ENCODE results near the gene WDFY4.

Gene WDFY4

DNA sequence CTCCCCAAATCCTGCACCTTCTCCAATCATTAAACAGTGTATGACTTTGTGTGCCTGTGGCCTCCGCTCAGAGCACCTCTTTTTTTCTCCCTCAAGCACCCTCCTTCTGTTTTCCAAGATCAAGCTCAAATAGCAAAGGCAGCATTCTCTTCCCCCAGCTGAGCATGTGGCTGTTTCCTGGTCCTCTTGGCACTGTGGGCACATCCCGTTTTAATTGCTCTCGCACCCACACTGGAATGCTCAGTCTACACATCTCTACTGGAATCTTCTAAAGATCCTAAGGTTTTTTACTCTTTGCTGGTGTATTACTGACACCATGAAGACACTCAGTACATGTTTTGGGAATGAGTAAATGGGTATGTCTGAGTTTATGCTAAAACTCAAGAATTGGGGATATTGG, 107.4 kb downstream of the WDFY4 start:
- DNase-seq (ENCODE audit: low read depth): no peak

DNA sequence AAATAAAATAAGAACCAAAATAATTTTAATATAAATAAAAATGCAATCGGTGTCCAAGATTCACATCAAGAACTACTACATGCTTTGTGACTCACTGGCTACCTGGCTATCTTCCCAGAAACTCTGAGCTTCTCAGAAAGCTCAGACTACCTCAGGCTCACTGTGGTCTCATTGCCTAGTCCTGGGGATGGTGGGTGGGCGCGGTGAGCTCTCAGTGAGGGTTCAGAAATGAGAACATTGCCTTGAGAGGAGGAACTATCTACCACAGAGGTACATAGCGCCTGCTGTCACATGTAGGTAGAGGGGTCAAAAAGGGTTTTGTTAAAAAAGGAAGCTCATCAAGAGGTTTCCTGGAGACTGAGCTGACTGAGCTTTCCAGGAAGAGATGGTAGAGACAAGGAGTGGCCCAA, 108.0 kb downstream of the WDFY4 start:
- no peak for DNase-seq (ENCODE audit: low read depth)

DNA sequence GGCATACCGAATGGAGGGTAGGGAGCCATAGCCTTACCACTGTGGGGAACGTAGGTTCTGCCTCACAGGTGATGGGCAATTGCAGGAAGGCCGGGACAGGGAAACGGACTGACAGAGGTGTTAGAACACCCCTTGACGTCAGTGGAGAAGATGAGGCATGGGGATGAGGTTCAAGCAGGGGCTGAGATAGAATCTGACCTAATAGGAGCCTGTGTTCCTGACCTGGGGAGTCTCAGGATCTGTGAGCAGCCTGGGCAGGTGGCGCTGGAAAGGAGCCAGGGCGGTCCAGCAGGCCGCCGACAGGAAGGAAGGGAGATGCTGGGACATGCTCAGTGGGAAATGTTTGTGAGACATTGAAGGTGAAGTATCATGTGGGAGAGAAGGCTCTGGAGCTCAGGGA, 109.4 kb downstream of the WDFY4 start:
- no peak for DNase-seq (ENCODE audit: low read depth)

DNA sequence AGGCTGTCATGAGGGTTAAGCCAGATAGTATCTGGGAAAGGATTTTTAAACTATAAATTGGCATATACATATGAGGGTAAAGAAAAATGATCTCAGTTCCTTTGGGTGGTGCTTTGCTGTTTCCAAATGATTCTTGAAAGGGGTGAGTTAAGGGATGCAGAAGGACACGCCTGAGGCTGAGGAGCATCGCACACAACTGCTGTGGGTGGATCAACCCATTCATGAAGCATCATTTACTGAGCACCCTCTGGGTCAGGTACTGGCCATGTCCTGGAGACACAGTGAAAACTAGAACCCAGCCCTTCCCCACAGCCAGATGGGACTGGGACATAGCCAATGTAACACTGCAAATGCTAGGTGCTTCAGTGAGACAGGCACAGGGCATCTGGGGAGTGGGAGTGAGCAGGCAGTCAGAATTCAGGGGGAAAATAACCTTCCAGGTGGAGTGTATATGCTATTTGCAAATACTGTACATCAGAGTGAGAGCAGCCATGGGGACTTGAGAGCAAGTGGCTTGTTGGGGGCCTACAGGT, 112.1 kb downstream of the WDFY4 start:
- DNase-seq (ENCODE audit: low read depth): no peak

DNA sequence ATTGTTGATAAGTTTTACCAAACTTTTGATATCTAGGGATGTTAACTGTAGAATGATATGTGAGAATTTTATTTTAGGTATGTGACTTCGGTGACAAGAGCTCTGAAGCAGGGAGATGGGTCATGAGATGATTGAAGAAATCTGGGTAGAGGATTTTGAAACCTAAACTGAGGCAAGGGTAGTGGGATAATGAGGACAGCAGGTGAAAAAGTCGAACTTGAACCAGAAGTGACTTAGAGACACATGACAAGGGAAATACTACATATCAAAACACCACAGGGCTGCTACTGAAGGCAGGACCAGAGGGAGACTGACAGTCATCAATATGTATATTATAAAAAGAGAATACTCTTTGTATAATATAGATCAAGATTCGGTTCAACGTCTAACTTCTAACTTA, 113.2 kb downstream of the WDFY4 start:
- DNase-seq (ENCODE audit: low read depth): no peak

DNA sequence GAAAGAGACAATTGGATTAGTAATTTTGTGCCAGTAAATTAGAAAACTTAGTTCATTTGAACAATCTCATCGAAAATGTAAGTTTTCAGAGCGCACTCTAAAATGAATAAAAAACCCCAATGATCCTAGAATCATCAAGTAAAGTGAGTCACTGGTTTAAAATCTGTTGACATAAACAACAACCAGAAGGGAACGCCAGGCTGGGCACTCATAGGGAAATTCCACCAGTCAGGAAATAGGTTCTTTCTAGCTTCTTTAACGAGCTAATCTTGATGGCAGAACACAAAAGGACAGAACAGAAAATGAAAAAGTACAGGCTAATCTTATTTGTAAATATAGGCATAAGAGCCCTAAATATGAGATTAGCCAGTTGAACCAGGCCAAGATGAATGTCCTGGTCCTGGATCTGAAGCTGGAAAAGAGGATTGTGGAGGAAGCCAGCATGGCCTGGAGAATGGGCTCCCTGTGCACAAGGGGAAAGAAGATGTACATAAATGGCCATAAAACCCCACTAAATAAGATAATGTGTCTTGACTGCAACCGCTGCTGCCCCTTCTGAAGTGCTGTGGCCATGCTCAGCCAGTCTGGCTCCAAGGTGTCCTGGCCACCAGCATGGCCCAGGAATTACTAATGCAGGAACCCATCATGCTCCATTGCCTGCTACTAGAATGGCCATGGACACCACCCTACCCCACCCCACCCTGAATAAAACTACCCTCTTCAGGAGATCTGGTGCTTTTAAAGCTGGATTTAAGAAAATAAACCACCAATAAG, 114.0 kb downstream of the WDFY4 start:
- DNase-seq (ENCODE audit: low read depth): no peak

DNA sequence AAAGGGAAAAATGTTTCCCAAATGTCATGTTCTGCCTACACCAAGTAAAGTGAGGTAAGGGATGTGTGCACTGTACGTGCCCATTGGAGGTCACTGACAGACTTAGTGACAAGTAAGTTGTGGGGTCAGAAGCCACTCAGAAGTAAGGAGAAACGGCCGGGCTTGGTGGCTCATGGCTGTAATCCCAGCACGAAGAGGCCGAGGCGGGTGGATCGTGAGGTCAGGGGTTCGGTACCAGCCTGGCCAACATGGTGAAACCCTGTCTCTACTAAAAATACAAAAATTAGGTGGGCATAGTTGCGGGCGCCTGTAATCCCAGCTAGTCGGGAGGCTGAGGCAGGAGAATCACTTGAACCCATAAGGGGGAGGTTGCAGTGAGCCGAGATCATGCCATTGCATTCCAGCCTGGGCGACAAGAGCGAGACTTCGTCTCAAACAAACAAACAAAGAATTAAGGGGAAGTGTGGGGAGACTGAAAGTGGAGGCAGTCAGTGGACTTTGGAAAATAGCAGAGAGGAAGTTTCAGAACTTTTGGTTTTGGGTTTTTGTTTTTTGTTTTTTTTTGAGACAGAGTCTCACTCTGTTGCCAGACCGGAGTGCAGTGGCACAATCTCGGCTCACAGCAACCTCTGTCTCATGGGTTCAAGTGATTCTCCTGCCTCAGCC, 114.8 kb downstream of the WDFY4 start:
- no peak for DNase-seq (ENCODE audit: low read depth)

DNA sequence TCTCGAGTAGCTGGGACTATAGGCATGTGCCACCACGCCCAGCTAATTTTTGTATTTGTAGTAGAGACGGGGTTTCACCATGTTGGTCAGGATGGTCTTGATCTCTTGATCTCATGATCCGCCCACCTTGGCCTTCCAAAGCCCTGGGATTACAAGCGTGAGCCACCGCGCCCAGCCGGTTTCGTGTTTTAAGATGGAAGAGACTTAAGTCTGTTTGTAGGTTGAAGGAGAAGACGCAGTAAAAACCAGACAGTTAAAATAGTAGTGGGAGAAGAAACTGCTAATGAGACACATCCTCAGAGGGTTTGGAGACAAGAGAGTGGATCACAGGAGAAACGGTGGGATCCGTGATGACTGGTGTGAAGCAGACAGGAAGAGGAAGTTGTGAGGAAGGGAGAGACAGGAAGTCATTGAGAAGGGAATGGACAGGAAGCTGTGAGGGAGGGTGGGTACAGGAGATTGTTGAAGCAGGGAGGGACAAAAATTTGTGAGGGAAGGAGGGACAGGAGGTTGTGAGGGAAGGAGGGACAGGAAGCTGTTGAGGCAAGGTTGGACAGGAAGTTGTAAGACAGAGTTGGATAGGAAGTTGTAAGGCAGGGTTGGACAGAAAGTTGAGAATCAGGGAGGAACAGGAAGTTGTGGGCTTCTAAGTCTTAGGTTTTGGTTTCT, 115.5 kb downstream of the WDFY4 start:
- no peak for DNase-seq (ENCODE audit: low read depth)

DNA sequence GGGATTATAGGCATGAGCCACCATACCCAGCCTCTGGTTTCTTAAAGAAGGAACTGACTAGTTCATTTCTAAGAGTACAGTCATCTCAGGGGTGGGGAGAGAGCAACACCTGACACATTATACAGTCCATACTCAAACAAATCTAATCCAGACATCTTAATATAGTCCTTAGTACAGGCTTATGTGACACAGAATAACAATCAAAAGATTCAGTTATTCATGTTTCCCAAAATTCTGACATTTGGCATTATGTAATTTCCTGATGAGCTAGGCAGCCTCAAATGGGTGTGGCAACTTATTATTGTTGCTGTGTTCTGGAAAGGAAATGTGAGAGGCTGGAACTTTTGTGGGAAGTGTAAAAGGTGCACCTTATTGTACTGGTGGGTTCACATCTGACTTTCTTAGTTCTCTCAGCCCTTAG, 116.3 kb downstream of the WDFY4 start:
- no peak for DNase-seq (ENCODE audit: low read depth)

DNA sequence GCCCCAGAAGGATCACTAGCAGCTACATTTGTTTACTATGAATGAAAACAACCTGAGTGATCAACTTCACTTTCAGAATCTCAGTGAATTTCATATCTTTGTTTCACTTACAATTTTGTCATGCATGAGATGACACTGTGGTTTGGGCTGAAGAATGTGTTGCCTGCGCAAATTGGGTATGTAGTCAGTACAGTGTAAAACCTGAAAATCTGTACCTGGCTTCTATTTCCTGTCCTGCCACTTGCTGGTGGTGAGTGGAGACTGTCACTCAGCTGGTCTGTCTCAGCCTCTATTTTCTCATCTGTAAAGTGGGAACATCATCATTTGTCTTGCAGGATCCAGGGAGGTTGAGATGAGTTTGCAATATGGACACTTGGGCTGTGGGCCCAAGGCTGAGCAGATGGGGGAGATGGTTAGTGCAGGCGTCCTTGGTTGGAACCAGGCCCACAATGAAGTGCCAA, 118.0 kb downstream of the WDFY4 start:
- no peak for DNase-seq (ENCODE audit: low read depth)

DNA sequence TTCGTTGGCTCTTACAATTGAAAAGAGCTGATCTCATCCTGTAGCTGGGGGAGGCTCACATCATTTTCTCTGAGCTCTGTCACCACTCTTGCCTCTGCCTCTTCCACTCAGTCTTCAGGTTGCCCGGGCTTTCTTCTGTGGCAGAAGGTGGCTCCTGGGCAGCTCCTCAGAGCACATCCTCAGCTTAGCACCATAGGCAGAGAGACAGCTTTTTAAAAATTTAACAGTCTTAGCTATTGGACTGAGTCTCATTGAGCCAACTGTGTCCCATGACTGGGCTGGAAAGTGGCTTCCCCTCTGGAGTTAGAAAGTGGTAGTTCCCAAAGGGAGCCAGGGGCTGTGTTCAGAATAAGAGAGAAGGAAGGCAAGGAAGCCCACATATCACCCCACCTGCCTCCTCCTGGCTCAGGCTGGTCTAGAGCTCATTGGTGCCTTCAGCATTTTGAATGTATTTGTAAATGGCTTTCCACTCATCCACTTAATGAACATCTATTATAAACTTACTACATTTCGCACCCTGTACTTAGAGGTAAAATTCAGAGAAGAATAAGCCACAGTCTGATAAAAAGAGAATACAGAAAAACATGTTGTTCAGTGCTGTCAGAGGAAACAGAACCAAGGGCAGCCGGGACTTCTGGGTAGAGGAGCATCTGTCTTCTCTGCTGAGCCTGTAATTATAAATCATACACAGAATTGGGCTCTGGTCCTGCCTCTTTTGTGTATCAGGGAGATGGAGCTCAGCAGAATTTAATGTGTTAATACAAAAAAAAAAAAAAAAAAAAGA, 119.3 kb downstream of the WDFY4 start:
- no peak for DNase-seq (ENCODE audit: low read depth)

DNA sequence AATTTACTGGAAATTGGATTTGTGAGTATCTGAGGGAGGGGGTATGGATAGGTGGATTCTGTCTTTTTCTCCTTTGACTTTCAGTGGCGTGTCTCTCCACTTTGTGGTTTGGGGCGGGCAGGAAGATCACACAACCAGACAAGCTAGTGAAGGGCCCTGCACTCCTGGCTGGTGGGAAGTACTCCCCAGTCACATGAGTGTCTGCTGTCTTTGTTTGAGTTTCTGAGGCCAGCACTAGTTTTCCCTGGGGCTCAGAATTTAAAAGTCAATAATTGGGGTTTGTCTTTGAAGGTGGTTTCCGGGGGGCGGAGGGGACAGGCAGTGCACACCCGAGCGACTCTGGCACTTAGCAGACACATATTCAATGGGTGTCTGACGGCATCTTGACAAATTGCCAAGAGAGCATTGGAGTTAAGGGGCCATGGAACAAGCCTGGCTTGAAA, 120.1 kb downstream of the WDFY4 start:
- DNase-seq (ENCODE audit: low read depth): no peak

DNA sequence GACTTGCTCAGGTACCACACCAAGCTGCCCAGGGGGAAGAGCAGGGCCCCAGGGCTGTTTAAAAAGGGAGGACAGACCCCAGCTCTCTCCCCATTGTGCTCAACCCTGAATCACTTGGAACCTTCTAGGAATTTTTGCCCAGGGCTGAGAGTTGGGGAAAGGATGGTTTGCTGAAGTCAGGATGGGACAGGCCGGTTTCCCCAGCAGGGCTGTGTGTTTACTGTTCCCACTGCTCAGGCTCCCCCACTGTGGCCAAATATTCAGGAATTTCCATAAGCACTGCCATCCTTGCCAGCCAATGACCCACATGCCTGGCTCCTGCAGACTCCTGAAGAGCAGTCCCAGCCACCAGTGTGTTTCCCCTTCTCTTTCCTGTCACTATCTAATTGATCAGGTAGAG, 120.7 kb downstream of the WDFY4 start:
- no peak for DNase-seq (ENCODE audit: low read depth)

DNA sequence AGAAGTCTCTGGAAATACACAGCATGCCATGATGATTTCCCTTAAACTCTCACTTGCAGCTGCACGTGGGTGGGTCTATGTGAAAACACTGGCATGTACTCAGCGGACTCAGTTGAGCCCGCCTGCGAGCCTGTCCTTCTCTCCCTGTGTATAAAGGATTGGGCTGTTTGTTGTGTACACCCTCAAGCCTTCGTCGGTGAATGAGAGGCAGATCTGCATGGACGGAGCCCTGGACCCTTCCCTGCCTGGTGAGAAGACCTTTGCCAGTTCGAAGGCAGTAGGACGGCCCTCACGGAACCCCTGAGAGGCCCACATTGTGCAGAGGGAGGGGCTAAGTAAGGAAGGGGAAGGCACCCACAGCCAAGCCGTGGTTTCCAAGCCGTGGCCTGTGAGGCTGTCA, 121.2 kb downstream of the WDFY4 start:
- no peak for DNase-seq (ENCODE audit: low read depth)

DNA sequence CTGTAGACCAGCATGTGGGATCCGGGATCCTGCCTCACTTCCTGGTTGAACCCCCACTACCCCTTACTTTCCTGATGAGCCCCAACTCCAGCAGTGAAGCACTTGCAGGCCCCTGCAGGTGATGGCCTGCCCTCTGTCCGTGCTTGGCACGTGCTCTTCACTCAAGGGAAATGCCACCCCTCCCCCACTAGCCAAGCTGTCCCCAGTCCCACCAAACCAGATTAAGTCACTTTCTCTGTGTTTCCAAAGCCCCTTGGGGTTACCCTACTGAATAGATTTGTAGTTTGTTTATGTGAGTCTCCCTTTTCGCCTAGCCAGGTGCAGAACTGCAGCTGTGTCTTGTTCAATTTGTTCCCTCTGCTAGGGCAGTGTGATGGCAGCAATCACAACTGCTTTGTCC, 121.7 kb downstream of the WDFY4 start:
- no peak for DNase-seq (ENCODE audit: low read depth)

DNA sequence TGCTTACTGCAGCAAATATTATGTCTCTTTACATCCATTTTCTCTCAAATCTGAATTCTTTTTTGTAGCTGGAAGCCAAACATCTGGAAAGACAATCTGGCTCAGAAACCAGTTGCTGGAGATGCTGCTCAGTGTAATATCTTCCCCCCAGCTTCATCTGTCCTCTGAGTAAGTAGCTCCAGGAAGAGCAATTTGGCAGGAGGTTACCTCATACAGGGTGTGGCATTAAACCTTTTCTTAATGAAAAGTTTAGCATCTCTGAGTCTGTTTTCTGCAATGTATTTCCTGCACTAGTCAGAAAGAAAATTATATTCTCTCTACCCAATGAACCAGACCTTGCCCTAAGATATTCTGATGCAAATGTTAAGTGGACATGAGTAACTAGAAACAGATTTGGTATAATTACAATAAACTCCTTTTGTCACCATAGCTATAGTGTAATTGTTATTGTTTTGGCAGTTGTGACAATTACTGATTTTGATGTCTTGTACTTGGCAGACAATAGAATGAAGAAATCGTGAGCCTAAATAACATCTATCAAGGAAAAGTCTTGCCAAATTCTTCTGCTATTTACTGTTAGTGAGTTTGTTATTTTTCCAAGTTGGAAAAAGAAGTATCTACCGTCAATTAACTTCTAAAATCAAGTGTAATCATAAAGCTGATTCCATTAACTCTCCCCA, 123.3 kb downstream of the WDFY4 start:
- no peak for DNase-seq (ENCODE audit: low read depth)

DNA sequence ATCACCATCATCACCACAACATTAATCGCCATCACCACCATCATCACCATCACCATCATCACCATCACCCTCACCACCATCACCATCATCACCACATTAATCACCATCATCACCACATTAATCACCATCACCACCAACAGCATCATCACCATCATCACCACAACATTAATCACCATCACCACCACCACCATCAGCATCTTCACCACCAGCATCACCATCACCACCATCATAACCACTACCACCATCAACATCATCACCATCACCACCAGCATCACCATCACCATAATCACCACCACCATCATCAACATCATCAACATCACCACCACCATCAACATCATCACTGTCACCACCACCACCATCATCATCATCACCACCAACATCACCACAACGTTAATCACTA, 124.6 kb downstream of the WDFY4 start:
- no peak for DNase-seq (ENCODE audit: low read depth)

DNA sequence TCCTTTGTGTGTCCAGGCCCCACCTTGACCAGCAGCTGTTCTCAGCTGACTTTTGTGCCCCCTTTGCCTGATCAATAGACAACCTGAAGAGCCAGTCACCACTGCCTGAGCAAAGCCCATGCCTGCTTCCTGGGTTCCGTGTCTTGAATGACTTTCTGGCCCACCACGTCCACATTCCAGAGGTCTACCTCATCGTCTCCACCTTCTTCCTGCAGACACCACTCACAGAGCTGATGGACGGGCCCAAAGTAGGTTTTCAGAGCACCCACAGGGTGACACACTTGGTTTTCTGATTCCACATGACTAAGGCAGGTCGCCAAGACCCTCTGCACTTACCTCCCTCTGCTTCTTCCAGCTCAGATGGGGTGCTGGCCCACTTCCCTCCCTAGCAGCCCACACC, 126.8 kb downstream of the WDFY4 start:
- DNase-seq (ENCODE audit: low read depth): no peak

DNA sequence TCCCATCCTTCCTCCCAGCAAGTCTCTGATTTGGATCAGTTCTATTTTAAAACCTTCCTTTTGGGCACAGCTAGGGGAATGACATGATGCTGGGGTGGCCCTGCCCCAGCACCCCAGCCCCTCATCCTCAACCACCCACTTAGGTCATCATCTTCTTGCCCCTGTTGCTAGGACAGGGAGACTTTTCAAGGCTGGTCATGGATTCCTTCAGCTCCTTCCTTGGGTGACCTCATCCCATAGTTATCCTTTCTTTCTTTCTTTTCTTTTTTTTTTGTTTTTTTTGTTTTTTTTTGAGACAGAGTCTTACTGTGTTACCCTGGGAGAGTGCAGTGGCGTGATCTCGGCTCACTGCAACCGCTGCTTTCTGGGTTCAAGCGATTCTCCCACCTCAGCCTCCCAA, 127.2 kb downstream of the WDFY4 start:
- DNase-seq (ENCODE audit: low read depth): no peak

DNA sequence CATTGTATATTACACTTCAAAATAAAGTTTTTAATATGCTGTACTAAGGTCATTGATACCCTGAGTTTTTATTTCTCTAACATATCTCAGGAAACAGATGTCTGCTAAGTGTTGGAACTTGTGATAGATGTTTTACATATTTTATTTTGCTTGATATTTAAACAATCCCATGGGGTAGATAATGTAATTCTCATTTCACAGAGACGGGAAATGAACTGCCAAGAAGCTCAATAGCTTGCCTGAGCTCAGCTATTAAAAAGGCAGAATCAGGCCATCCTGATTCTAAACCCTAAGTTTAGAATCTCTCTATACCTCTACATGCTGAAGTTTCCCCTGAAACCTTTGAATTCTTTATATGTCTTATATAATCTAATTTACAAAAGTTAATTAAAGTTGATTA, 128.6 kb downstream of the WDFY4 start:
- no peak for DNase-seq (ENCODE audit: low read depth)

DNA sequence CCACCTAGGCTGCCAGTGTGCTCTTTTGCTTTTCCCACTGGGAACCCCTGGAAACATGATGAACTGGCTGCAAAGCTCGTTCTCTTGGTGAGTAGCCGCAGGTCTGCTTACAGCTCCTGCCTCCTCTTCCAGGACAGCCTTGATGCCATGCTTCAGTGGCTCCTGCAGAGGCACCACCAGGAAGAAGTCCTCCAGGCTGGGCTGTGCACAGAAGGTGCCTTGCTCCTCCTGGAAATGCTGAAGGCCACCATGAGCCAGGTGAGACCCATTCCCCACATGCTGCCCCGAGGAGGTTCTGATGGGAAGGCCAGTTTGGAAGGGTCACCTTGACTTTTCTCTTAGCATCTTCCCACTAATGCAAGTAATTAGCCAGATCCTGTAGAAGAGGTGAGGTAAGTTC, 129.2 kb downstream of the WDFY4 start:
- no peak for DNase-seq (ENCODE audit: low read depth)

DNA sequence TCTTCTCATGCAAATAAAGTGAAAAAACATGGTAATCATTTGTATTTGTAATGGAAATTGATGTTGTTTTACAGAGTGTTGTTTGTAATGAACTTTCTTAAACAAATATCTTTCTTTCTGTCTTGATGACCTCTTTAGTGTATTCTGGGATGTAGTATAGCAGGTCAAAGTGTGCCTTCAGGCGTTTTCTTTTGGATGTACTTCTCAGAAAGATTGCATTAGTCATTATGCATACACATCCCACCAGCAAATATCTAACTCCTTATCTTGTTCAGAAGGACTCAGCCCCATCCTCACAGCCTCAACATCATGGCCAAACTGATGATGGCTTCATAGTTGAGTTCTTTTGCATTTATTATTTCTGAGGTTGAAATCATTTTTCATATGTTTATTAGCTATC, 130.3 kb downstream of the WDFY4 start:
- no peak for DNase-seq (ENCODE audit: low read depth)

All from stimulated activated CD8-positive, alpha-beta memory T cell treated with anti-CD3 and anti-CD28 coated beads, Interleukin-15, amount 100 ng/mL, for 1 hour (primary cell).